GM23248 (cell line): ENCODE data around the gene AP1M2.

Experiments
- EZH2 ChIP-seq: fragments of 200-600 bp; sonication (generic); IDR thresholded peaks from 2 replicates; pipeline ENCODE4 v1.6.1; 2018; ENCODE audit warnings: antibody characterized with exemption, mild to moderate bottlenecking; ENCODE audit not compliant: insufficient read depth, poor library complexity, severe bottlenecking
- EZH2phosphoT487 ChIP-seq: fragments of 200-600 bp; sonication (generic); IDR thresholded peaks from 2 replicates; pipeline ENCODE4 v1.6.1; 2018; ENCODE audit warnings: antibody characterized with exemption, moderate library complexity, mild to moderate bottlenecking, low read depth; ENCODE audit not compliant: insufficient read depth

DNA sequence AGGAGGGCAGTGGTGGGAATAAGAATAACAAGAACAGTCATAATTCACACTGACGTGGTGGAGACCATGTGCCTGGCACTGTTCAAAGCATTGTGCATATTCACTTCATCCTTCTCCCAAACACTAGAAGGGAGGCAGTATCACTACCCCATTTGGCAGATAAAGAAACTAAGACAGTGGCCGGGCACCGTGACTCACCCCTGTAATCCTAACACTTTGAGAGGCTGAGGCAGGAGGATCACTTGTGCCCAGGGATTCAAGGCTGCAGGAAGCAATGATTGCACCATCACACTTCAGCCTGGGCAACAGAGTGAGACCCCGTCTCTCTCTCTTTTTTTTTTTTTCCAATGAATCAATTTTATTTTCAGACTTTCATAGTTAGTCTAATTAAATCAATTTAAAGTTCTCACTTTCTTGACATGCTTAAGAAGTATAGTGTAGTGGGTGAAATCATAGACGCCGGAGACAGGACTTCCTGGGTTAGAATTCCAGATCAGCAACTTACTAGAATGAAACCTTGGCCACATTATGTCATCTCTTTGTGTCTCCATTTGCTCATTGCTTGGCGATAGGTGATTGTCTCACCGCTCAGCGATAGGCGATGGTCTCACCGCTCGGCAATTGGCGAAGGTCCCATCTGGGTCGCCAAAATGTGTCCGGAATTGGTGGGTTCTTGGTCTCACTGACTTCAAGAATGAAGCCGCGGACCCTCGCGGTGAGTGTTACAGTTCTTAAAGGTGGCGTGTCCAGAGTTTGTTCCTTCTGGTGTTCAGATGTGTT lies 48.7 kb downstream of the AP1M2 start:
- TF ChIP-seq EZH2phosphoT487: no peak
- no peak for TF ChIP-seq EZH2
